Body of pancreas (tissue), 4 donors: ENCODE measurements around the gene TCEA2. TPM values are rescaled to one million over a fixed set of nuclear protein-coding genes. Genes with fewer than 3 reads are reported as not detected.

Experiments used
- ATAC-seq: fragments of 150-250 bp; one replicate; pipeline ENCODE4 v1.9.1; 2016
- DNase-seq, 4 donors: peaks; one replicate each; pipeline ENCODE4 v3.0.0-alpha.2; 2019
- H3K27ac ChIP-seq, 4 donors: fragments of 200-600 bp; sonication (generic); 1 replicate in 3 of 4; 2 replicates in 1 of 4; pipeline versions ENCODE4 v1.5.1 to v1.6.1; 2016 to 2019; ENCODE audit warnings: mild to moderate bottlenecking in 1 of 4, mixed read lengths in 1 of 4, moderate library complexity in 1 of 4
- H3K27me3 ChIP-seq, 2 donors: fragments of 200-600 bp; sonication (generic); one replicate each; pipeline ENCODE4 v1.6.0; 2016; ENCODE audit warnings: mild to moderate bottlenecking in 1 of 2
- H3K36me3 ChIP-seq, 2 donors: fragments of 200-600 bp; sonication (generic); replicated peaks in 1 of 2; 2 replicates each; pipeline ENCODE4 v1.5.1; 2016; ENCODE audit warnings: low read depth in 2 of 2; ENCODE audit not compliant: insufficient read depth in 1 of 2
- H3K4me1 ChIP-seq: fragments of 200-600 bp; sonication (generic); one replicate; pipeline ENCODE4 v1.6.0; 2016
- H3K4me3 ChIP-seq, 2 donors: fragments of 200-600 bp; sonication (generic); 1 replicate in 1 of 2; 2 replicates in 1 of 2; pipeline ENCODE4 v1.5.1; 2016 to 2019
- H3K9me3 ChIP-seq, 3 donors: fragments of 200-600 bp; sonication (generic); 1 replicate in 2 of 3; 2 replicates in 1 of 3; pipeline ENCODE4 v1.5.1; 2016
- CTCF ChIP-seq, 7 experiments: fragments of 450-650 bp in 4 of 7; fragments of 200-600 bp in 3 of 7; sonication (generic) in 3 of 7; IDR thresholded peaks; one replicate each; pipeline ENCODE4 v1.5.1; 2016 to 2019; ENCODE audit warnings: antibody characterized with exemption in 7 of 7
- POLR2A ChIP-seq, 3 donors: fragments of 450-650 bp; IDR thresholded peaks; one replicate each; pipeline ENCODE4 v1.6.1; 2016; ENCODE audit warnings: antibody characterized with exemption in 3 of 3, mild to moderate bottlenecking in 2 of 3
- WGBS, 2 donors: methylation state at CpG; one replicate each; pipeline ENCODE4 v1.1.5; 2017; 5-methylcytosine and 5-hydroxymethylcytosine counted together
- intact Hi-C: fragments of 100-400 bp; cut with DNase I; formaldehyde crosslinking; loops from one replicate; pipeline ENCODE4 v1.15.1; 2023
- total RNA-seq, 2 donors: library from RNA; depleted of rRNA; stranded (reverse); fragments of >200 nt; gene quantifications; one replicate each; pipeline ENCODE4 v1.1.0, GENCODE V29; 2016

TCEA2 gene
- total RNA-seq, 2 donors from 2014 or later, result 16.6 to 17.5 TPM

DNA sequence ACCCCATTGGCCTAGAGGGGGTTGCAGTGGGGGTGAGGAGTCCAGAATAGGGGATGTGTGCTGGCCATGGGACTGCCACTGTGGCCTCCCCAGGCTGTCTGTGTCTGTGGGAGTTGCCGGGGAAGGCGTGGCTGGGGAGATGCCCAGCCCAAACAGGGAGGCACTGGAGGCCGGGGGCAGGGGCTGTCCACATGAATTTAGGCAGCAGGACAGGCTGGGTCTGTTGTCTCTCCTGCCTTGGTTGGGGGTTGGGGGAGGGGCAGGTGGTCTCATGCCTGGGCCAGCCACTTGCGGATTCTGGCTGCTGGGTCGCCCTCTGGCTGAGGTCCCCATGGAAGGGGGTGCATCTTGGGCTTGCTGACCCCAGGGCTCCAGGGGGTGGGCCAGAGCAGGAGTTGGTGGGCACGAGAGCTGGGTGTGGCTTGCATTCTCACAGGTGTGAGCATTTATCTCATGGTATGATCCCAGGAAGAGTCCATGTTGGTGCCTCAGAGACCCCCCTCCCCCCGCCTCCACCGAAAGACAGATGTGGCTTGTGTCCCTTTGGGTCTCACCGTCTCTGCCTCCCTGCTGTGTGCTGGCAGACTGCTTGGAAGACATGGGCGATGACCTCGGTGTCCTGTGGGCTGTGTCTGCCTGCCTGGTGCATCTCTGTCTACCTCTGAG is 17.5 kb upstream of the TCEA2 start:
- DNase-seq (no peak), ATAC-seq (no peak)
- no peaks in the 10 kb centered on the region for H3K36me3 ChIP-seq
- peaks cover 20% of the 10 kb centered on the region for H3K4me1 ChIP-seq
- no peak overlapping the region for H3K4me3 ChIP-seq
- TF ChIP-seq CTCF (IDR thresholded peaks at IDR 0.05) (no peak), POLR2A (IDR thresholded peaks at IDR 0.05) (peak in 1 of 3 donors; percentile 2)
- WGBS, 2 donors, result 53 to 54% methylated on average over 7 to 11 of the region's 11 CpGs
- H3K27ac ChIP-seq, result peak overlapping the region in 1 of 4 donors; percentile 28
- H3K27me3 ChIP-seq, result peaks cover 0 to 13% of the 10 kb centered on the region in 2 donors
- intact Hi-C loops, result no loop called here
- no peaks in the 10 kb centered on the region for H3K9me3 ChIP-seq

DNA sequence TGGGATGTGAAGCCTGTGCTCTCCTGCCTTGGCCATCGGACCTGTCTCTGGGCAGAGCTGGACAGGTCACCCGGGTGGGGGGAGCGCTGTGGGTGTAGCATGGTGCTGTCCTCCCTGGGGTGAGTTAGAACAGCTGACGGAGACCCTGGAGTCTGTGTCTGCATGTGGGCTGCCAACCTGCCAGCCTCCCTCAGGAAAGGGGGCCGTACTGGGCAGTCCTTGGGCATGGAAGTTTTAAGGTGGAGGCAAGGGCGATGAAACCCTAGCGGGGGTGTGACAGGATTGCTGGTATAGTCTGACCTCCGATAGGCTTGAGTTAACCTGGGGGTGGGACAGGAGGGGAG is 16.0 kb upstream of the TCEA2 start:
- 62 to 77% methylated on average over 8 of the region's 8 CpGs for WGBS, 2 donors
- intact Hi-C loops, result no loop called here
- Histone ChIP-seq H3K4me3 (no peak overlapping the region), H3K36me3 (no peaks in the 10 kb centered on the region), H3K27ac (no peak overlapping the region), H3K27me3 (peaks cover 0 to 16% of the 10 kb centered on the region in 2 donors), H3K9me3 (no peaks in the 10 kb centered on the region), H3K4me1 (peaks cover 19% of the 10 kb centered on the region)
- DNase-seq, result no peak
- TF ChIP-seq POLR2A (IDR thresholded peaks at IDR 0.05), result no peak
- no peak for ATAC-seq

GRCh38 chr20:64047968-64048401 is 15.0 kb upstream of the TCEA2 start:
- peaks cover 14% of the 10 kb centered on the region for H3K4me1 ChIP-seq
- no peak overlapping the region for H3K4me3 ChIP-seq
- 6 to 10% methylated on average over 15 to 49 of the region's 49 CpGs for WGBS, 2 donors
- peaks cover 0 to 12% of the 10 kb centered on the region in 2 donors for H3K27me3 ChIP-seq
- no peak overlapping the region for H3K27ac ChIP-seq
- intact Hi-C loops, result no loop called here
- H3K9me3 ChIP-seq, result no peaks in the 10 kb centered on the region
- no peaks in the 10 kb centered on the region for H3K36me3 ChIP-seq
- TF ChIP-seq POLR2A (IDR thresholded peaks at IDR 0.05) (no peak), CTCF (IDR thresholded peaks at IDR 0.05) (no peak)
- DNase-seq, result no peak
- ATAC-seq, result no peak

DNA sequence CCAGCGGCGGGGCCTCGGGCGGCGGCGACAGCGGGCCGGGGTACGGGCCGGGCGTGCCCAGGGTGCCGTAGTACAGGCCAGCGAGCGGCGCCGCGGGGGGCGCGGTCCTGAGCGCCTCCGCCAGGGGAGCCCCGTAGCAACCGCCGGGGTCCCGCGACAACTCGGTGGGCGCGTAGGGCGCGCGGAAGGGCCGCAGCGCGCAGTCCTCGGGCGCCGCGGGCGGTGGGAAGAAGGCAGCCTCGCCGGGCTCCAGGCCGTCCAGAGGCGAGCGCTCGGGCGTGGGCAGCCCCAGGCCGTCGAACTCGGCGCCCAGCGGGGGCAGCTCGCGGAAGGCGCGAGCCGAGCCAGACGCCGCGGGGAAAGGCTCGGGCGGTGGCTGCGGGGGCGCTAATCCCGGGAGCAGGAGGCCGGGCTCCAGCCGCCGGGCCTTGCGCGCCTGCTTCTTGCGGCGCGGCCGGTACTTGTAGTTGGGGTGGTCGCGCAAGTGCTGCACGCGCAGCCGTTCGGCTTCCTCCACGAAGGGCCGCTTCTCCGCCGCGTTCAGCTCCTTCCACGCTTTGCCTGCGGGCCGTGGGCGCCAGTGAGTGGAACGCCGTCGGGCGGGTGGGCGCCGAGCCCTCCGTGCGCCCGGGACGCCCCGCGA is 14.5 kb upstream of the TCEA2 start:
- Histone ChIP-seq H3K27ac (no peak overlapping the region), H3K36me3 (no peaks in the 10 kb centered on the region), H3K27me3 (peaks cover 0 to 12% of the 10 kb centered on the region in 2 donors), H3K4me1 (peaks cover 14% of the 10 kb centered on the region), H3K4me3 (no peak overlapping the region), H3K9me3 (no peaks in the 10 kb centered on the region)
- 8% methylated on average over 87 of the region's 101 CpGs; no CpG with 5 or more reads in 1 of the 2 donors for WGBS, 2 donors
- no peak for DNase-seq
- intact Hi-C loops, result no loop called here
- no peak for ATAC-seq
- TF ChIP-seq CTCF (IDR thresholded peaks at IDR 0.05), result no peak
- no peak for TF ChIP-seq POLR2A (IDR thresholded peaks at IDR 0.05)

DNA sequence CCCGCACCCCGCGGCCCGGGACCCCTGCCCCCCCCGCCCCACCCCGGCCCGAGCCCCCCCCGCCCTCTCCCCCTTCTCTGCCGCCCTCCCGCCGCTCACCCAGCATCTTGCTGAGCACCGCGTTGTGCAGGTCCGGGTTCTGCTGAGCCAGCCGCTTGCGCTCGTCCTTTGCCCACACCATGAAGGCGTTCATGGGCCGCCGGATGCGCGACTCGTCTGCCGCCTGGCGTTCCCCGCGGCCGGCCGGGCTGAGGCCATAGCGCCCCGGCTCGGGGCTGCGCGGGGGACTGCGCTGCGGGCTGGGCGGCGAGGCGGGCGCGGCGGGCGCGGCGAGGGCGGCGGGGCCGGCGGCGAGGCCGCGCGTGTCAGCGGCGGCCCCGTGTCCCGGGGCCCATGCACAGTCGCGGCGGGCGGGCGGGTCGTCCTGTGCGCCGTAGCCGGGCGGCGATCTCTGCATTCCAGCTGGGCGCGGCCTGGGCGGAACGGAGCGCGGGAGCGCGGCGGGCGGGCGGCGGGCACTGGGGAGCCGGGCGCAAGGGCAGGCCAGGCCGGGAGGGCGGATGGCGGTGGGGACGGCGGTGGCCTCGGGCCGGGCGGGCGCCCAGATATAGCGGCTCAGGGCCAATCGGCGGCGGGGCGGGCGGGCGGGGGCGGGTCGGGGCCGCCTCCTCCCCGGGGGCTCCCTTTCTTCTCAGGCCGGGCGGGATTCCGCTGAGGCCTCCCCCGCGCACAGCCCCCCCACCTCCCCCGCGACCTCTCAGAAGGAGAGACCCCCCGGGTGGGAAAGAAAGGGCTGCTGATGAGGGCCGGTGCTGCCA is 13.7 kb upstream of the TCEA2 start, which contains the start of gene SOX18:
SOX18 (minus strand) TSS at position 580 of the 818 bp plus-strand sequence; CDS start at position 457, 123 bp downstream.
- Histone ChIP-seq H3K36me3 (no peaks in the 10 kb centered on the region), H3K4me3 (no peak within 1 kb of the TSS), H3K9me3 (no peaks in the 10 kb centered on the region), H3K27ac (peak within 1 kb of the TSS in 2 of 4 donors; percentile 31 to 53), H3K27me3 (peaks cover 0 to 12% of the 10 kb centered on the region in 2 donors), H3K4me1 (peaks cover 14% of the 10 kb centered on the region)
- 1% methylated on average over 104 of the region's 111 CpGs; no CpG with 5 or more reads in 1 of the 2 donors for WGBS, 2 donors
- no peak for DNase-seq
- no peak for ATAC-seq
- no peak for TF ChIP-seq CTCF (IDR thresholded peaks at IDR 0.05)
- TF ChIP-seq POLR2A (IDR thresholded peaks at IDR 0.05), result no peak
- intact Hi-C loops, result no loop called here
